ENCODE measurements around the gene FBXO8.

- no peak for TF ChIP-seq POLR2AphosphoS2 (conservative IDR thresholded peaks at IDR 0.05; ENCODE audit: low read length)
- no peak for TF ChIP-seq CTCF (IDR thresholded peaks at IDR 0.05)
- no peak for TF ChIP-seq MAX (IDR thresholded peaks at IDR 0.05)
- TF ChIP-seq POLR2A (IDR thresholded peaks at IDR 0.05; ENCODE audit: low read length): no peak
- TF ChIP-seq HES2 (IDR thresholded peaks at IDR 0.05): no peak
- no peak for TF ChIP-seq BHLHE40 (IDR thresholded peaks at IDR 0.05; ENCODE audit: low read depth, low read length)
- no peak for TF ChIP-seq FOXS1 (CRISPR knock-in tag; IDR thresholded peaks at IDR 0.05)
- TF ChIP-seq FOSL2 (IDR thresholded peaks at IDR 0.05): no peak
- no peak for TF ChIP-seq FOSL2 (CRISPR knock-in tag; IDR thresholded peaks at IDR 0.05)
These were observed 92.5 kb downstream of the FBXO8 start for GRCh38 chr4:174190832-174191500.
